Fibroblast of skin of right quadriceps (primary cell): ENCODE results near the gene CEP164.

ENCODE experiments used
- DNase-seq: peaks from one replicate; pipeline ENCODE4 v3.0.0-alpha.2; 2013

CEP164 gene

GRCh38 chr11:117424781-117425180 lies 97.1 kb downstream of the CEP164 start:
- DNase-seq, result peak; percentile 43

GRCh38 chr11:117425679-117426296 lies 98.1 kb downstream of the CEP164 start:
- no peak for DNase-seq

GRCh38 chr11:117426297-117426685 lies 98.6 kb downstream of the CEP164 start:
- DNase-seq, result peak; percentile 32

GRCh38 chr11:117426941-117427340 lies 99.3 kb downstream of the CEP164 start:
- no peak for DNase-seq

- no peak for DNase-seq
Measured at GRCh38 chr11:117427356-117427874, 99.8 kb downstream of the CEP164 start.

GRCh38 chr11:117428186-117428855 lies 100.7 kb downstream of the CEP164 start:
- no peak for DNase-seq

- no peak for DNase-seq
Measured at GRCh38 chr11:117428856-117429229, 101.2 kb downstream of the CEP164 start.

GRCh38 chr11:117430293-117430955 lies 102.8 kb downstream of the CEP164 start:
- no peak for DNase-seq

- no peak for DNase-seq
Measured at GRCh38 chr11:117431436-117431835, 103.8 kb downstream of the CEP164 start.

GRCh38 chr11:117433717-117434116 lies 106.1 kb downstream of the CEP164 start:
- no peak for DNase-seq

GRCh38 chr11:117434481-117434880 lies 106.8 kb downstream of the CEP164 start:
- no peak for DNase-seq

- DNase-seq, result no peak
Measured at GRCh38 chr11:117435326-117435725, 107.7 kb downstream of the CEP164 start.

- DNase-seq, result no peak
Measured at GRCh38 chr11:117437041-117437790, 109.6 kb downstream of the CEP164 start.

- DNase-seq, result no peak
Measured at GRCh38 chr11:117437791-117438130, 110.1 kb downstream of the CEP164 start.

GRCh38 chr11:117438371-117439000 lies 110.8 kb downstream of the CEP164 start:
- no peak for DNase-seq

- no peak for DNase-seq
Measured at GRCh38 chr11:117439256-117439655, 111.6 kb downstream of the CEP164 start.

GRCh38 chr11:117440258-117440657 lies 112.6 kb downstream of the CEP164 start:
- DNase-seq, result no peak

GRCh38 chr11:117441146-117441975 lies 113.7 kb downstream of the CEP164 start:
- no peak for DNase-seq

GRCh38 chr11:117442049-117442868 lies 114.6 kb downstream of the CEP164 start:
- no peak for DNase-seq

- no peak for DNase-seq
Measured at GRCh38 chr11:117442869-117443239, 115.2 kb downstream of the CEP164 start.
